Superior temporal gyrus (tissue), 1 donor: ENCODE measurements around the gene GPR15.
A peak's percentile ranks its signal among the peaks of the same experiment; 100 is the strongest.

ENCODE experiments used
- DNase-seq: peaks from one replicate; pipeline ENCODE4 v3.0.0-alpha.2; 2016; ENCODE audit errors: extremely low spot score

Gene GPR15

DNA sequence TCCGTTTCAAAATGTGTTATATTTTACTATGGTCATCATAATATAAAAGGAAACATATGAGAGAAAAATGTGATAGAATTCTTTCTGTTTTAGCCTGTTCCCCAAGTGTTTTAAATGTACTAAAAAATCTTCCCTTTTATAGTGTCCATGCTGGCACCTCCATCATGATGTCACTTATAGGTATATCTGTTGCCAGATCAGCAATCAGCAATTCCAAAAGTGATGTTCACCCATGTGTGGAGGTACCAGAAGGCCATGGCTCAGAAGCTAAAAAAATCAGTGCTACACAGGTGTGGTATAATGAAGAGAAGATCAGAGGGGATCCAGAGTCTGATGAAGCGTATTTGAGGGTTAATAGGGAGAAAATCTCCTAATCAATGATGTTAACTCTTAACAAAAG is 1.1 kb upstream of the GPR15 start:
- DNase-seq: no peak

DNA sequence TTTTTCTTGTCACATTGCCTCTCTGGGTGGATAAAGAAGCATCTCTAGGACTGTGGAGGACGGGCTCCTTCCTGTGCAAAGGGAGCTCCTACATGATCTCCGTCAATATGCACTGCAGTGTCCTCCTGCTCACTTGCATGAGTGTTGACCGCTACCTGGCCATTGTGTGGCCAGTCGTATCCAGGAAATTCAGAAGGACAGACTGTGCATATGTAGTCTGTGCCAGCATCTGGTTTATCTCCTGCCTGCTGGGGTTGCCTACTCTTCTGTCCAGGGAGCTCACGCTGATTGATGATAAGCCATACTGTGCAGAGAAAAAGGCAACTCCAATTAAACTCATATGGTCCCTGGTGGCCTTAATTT is 478 bp downstream of the GPR15 start:
- DNase-seq: no peak

DNA sequence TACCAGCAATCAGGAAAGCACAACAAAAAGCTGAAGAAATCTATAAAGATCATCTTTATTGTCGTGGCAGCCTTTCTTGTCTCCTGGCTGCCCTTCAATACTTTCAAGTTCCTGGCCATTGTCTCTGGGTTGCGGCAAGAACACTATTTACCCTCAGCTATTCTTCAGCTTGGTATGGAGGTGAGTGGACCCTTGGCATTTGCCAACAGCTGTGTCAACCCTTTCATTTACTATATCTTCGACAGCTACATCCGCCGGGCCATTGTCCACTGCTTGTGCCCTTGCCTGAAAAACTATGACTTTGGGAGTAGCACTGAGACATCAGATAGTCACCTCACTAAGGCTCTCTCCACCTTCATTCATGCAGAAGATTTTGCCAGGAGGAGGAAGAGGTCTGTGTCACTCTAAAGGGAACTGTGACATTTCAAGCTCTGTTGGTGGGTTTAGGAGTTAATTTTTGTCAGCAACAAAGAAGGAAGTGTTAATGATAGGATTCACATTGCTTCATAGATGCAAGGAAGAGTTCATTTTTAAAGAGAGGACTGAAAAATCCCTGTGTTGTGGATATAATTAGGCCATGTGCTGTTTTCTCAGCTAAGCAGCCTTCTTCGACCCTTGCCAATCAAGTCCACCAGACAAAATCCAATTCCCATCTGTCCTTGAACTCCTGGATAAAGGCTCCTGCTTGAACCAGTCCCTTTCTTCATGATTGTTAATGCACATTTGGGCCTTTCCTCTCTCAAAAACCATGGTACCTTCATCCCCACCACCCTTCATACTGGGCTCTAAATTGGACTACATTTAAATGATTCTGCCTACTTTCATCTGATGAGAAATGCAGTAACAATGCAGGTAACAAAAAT is 1.2 kb downstream of the GPR15 start:
- DNase-seq: no peak

DNA sequence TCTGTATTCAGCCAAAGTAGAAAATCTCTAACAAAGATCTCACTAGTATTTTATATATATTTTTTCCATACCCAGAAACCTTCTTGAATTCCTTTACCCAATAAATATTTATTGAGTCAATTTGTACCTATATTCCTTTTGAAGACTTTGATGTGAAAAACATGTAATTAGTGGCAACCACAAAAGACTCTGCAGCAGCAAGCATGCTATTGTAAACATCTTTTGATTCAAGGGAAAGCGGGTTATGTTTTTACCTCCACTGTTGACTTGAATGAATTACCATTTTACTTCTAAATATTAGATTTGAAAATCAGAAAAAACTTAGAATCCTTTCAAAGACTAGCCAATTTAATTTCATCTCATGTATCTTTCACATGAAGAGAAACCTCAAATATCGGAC is 2.4 kb downstream of the GPR15 start:
- DNase-seq: no peak

DNA sequence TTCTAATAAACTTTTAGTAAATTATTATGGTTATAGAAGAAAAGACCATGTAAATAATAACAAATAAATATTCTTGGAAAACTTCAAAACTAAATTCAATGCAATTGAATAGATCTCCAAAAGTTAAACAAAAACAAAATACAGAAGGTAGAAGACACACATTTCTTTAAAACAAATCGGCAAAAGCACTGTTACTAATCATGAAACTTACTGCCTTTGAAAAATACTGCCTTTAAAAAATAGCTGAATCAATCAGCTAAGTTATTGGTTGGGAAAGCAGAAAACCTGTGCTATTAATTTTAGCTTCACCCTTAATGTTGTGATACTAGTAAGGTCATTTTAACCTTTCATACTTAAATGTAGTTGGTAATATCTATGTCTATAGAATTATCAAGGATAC is 3.0 kb downstream of the GPR15 start:
- DNase-seq: no peak

DNA sequence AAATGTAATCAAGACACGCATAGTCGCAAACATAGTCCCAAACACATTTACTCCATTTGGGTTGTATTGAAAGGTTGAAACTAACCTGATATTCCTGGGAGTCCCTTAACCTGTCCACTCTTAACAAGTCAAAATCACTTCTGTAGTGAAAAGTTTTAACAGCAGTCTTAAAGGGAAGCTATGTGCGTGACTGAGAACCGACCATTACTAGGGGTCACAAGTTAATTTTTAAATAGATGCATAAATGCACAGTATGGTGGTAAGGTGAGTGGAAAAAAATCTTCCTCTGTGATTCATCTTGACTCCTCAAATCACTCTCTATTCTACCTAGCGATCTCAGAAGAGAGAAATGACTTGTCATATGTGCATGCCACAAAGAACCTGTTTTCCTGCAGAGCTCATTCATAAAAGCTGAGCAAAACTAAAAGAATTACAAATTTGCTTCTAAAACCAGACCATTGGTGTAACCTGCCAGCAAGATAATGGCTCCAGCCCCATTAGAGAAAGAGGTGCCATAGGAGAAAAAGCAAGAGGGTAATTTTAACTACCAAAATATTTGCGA is 4.8 kb downstream of the GPR15 start:
- no peak for DNase-seq

DNA sequence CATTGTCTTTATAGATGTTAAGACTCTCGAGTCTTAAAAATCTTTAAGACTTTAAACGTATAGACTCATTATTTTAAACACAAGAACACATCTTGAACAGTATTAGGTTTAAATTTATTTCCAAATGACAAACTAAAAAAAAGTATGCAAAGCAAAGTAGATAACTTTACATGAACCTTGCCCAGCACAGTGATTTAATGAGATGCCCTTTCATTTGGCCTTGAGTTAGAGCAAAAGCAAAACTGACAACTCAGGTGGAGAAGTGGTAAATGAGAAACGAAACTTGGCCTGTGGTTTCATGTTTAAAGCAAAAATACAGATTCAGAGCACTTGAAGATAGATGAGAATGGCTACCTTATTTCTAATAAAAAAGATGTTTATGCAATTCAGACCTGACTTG is 8.6 kb downstream of the GPR15 start:
- no peak for DNase-seq

DNA sequence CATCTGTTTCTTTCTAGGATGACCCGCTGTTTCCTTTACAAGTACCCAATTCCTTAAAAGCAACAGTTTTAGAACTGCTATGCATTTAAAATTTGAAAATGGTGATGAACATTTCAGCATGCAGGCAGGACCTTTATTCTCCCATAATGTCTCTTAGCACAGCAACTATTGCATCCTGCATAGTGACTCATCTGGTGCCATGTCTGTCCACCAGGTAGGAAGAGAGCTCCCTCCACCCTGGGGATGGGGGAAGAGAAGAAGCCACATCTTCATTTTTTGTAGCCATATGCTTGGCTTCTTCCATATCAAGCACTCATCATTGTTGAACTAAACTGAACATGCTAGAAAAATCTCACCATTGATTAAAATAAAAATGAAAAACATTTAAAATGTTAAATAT is 9.9 kb downstream of the GPR15 start:
- DNase-seq: no peak

DNA sequence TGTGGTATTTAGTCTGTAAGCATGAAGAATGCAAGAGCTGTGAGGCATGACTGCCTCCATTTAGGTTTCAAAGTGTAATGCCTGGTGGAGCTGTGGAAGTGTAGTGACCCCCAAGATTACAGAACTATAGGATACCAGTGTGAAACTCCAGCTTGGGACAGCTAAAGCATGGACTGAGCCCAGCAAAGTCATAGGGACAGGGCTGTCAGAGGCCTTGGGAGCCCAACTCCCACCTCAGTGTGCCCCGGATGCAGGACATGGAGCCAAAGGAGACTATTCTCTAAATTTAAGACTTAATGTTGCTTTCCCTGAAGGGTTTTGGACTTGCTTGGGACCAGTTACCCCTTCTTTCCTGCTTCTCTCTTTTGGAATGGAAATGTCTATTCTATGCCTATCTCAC is 10.8 kb downstream of the GPR15 start:
- no peak for DNase-seq

DNA sequence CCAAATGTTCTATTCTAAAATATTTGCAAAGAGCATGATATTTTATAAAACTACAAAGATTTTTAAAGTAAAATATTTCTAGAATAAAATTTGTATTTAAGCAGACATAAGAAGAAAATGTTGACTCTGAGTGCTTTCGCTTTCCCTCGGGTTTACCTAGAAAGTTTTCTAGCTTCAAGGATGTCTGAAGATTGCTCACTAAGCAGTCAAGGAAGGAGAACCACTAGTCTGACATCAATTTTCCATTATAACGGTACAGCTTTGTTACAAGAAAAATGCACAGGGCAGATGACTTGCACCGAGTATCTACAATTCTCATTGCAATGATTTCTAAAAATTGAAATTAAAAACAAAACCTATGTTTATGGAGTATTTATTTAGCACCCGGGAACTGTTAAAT is 14.2 kb downstream of the GPR15 start:
- no peak for DNase-seq

DNA sequence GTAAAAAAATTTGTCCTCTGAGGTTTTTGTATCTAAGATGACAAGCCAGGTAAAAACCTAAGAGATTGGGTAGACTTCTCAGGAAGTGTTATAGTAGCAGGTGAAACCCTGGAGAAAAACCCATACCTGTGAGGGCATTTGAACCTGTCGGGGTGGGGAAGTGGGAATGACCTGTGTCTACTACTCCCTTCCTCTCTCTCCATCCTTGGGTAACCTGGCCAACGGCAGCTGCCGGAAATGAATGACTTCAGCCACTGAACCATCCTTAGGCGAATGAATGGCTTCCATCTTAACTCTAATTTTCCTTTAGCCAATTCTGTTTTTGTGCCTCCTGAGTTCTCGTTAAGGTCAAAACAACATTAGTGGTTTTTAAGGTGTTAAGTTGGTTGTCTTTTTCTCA is 16.8 kb downstream of the GPR15 start:
- no peak for DNase-seq

DNA sequence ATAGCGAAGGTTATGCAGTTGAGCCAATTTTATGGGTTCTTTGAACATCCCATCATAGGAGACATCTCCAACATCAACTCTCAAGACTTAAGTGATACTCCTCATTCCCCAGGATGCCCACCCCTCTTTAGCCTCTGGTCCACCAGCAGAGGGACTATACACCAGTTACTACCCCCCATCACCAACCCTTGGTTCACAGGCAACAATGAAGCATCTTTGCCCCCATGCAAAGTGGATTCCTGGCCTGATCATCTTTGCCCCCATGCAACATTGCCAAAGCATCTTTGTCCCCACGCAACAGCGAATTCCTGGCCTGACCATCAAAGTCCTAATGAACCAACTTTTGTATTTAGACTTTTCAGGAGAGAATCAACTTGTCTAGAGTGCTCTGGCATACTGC is 19.1 kb downstream of the GPR15 start:
- no peak for DNase-seq

DNA sequence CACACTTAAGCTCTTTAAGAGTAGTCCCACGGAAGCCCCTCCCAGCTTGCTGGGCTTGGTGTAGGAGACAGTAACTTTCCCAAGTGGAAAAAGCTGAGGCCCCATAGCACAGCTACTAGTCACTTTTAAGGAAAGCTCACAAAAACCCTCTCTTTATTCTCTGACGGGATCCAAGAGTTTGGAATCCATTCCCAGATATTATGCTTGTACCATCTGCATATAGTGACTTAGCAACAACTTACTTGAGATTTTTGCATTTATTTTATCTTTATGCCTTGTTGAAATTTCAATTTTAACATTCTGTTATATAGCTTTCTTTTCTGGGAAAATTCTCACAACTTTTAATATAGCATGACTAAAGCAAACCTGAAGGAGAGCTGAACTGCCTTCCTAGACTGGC is 19.5 kb downstream of the GPR15 start:
- peak; percentile 35 for DNase-seq

DNA sequence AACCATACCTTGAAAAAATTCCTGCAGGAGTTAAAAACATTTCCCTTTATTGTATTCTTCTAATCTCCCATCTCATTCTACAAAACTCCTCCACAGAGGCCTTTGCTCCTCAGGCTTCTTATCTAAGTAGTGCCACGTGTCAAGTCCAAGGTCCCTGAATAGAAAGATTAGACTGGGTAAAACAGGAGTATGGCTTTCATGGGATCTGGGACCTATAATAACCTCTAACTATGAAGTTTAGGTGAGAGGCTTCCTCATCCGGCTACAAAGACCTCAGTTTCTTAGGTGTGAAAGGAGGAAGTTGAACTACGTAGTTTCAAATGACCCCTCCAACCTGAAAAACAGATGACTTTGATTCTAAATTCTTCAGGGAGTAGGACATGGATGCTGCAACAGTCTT is 20.0 kb downstream of the GPR15 start:
- DNase-seq: no peak

DNA sequence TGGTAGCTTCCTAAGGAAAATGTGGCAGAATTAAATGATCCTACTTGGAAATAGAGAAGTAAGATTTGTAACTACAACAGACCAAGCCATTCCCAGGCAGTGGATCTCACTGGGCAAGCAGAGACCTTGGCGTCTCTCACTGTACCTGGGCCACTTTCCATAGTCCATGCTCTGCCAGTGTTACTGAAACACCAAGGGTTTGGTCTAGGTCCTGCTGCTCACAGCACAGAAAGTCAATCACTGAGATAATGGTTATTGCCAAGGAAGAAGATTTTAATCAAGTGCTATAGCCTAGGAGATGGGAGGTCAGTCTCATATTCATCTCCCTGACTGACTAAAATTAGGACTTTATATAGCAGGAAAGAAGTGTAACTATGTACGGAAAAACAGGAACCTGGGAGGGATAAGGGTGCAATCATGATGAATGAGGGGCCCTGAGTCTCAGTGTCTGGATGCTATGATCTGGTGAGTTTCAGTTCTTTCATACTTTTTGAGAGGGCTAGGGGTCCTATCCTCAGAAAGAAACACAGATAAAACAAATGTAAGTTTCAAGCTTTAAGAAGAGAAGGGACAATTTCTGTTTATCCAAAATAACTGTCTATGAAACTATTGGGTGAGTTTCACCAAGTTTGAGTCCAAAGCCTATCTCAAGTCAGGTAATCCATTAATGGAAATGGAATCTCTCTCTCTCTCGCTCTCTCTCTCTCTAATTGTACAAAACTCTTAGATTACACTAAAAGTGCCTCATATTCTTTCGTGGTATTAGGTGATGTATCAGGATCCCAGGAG is 20.6 kb downstream of the GPR15 start:
- DNase-seq: no peak

DNA sequence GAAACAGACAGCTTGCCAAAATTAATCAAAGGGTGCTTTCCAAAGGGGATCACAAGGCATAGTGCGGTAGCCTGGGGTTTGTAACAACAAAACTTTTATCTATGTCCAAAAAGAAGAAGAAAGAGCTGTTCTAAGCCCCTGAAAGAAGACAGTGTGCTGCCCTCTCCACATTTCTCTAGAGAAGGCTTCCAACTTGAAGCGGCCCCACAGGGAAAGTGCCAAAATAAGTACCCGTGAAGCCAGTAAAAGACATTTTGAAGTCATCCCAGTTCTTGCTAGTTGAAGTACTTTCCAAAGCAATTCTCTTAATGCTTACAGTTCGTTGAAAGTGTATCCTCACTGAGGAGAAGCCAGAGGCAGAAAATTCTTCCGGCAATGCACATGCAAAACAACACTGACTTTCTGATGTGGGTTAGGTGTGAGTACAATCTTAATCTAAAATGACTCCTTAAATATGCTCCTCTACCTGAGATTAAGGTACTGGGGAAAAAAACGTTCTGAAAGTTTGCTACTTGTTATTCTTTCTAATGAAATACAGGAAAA is 21.3 kb downstream of the GPR15 start:
- no peak for DNase-seq

DNA sequence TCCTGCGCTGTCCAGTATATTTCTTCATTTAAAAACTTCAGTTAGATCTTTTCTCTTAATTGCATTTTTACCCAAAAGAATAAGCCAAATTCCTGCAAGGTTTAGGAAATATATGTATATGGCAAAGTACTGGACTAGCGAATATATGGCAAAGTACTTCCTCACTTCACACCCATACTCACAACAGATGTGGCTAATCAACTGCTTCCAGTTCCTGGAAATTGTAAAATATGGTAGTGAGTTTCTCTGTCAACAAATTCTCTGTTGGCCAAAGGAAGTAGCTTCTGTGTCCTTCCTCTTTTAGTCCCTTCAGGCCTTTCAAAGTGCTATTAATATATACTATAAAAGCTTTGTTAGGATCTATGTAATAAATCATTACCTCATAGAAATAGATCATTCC is 22.0 kb downstream of the GPR15 start:
- no peak for DNase-seq

DNA sequence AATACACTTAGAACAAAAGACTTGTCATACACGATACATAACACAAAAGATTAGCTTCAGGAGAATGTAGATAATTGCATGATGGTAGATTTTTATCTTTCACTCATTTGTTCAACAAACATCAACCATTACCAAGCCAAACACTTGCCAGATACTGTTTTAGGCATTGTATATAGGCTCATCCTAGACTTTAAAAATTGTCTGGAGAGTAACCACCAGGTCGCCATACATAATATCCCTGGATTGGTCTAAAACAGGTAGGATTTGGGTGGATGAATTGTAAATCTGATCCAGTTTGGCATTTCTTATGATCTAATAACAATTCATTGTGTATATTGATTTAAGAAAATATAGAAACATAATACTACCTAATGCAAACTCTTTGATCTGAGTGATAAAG is 22.8 kb downstream of the GPR15 start:
- no peak for DNase-seq

DNA sequence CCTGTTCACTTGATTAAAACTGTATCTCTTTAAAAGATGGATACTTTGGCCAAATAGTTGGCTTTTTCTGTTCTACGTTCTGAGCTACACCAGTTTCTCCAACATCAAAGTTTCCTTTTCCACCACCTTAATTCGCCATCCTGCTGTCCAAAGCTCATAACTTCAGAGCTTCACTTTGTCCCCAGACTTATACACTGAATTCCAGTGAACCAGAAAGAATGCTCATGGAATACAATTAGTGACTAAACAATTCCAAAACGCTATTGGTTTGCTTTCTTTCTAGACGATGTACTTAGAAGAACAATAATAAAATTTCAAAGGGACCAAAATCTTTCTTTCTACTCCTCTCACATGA is 23.2 kb downstream of the GPR15 start:
- no peak for DNase-seq

DNA sequence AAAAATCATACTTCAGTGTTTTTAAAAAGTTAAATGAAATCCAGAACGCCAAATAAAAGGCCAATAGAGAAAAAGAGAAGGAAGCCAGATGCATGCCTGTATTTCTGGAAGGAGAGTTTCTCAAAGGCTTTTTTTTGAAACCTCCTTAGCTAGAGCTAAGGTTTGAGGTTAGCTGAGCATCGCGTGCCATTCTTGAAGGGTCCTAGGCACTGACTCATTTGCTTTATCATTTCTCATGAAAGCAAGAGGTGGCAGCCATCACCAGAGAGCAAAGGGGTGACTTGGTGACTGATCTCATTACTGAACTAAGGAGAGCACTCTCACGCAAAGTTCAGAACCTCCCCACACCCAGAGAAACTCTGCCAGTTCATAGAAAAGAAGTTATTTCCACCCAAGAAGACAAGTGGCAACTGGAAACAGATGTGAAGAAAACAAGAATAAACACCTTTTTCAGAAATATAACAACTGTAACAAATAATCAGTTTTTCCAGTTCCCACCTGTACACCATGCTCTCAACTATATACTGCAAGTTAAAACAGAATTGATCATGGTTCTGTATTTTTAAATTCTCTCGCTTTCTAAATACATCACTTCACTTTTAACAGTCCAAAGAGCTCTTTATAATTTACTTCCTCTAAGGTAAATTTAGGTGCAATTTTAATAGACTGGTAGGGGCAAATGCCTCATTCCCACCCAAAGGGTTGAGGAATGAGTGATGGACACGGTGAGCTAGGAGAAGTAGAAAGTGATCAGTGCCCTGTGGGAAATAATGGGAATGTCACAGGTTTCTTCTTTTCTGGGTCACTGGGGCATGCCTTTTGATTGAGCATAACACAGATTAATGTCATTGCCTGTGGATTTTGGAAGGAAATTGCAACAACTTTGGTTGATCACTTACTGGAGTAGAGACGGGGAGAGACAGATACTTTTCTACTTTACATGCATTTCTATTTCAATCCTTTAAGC is 24.7 kb downstream of the GPR15 start:
- DNase-seq: no peak

DNA sequence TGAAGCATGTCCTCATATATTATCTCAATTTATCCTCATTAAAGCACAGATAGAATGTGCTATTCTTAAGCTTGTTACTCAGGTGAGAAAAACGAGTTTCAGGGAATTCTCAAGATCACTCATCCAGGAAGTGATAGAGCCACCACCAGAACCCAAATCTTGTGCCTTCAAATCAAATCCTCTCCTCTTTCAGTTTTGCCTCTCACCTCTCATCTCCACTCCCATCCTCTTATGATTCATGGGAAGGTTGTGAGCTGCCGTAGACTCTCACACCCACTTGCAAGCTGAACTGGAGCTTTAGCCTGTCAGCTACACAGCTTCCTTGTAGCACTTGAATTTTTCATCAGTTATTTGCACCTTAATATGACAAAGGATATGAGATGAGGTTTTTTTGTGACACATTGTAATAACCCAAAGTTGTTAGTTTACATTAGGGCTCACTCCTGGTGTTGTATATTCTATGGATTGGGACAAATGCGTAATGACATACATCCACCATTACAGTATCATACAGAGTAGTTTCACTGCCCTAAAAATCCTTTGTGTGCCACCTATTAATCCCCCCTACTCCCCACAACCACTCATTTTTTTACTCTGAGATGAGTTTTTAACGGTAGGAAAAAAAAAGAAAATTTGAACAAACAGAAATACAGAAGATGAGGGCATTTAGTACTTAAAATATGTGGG is 25.7 kb downstream of the GPR15 start:
- DNase-seq: no peak
